ENCODE measurements around the gene NOL4L.

NOL4L gene

DNA sequence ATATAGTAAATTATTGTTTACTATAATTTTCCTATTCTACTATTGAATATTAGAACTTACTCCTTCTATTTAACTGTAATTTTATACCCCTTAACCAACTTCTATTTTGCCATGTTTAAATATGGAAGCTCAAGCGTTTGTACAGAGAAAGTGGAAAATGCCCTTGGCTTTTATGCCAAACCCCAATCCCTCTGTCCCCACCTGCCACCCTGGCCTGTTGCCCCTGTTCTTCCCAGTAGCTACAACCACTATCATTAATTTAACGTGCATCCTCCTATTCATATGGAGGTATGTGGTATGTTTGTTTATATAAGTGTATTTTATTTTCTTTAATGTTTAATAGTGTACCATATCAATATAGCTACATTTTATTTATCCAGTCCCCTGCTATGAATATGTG lies 168.9 kb downstream of the NOL4L start:
- ATAC-seq = no peak
- TF ChIP-seq, protein P1, sequence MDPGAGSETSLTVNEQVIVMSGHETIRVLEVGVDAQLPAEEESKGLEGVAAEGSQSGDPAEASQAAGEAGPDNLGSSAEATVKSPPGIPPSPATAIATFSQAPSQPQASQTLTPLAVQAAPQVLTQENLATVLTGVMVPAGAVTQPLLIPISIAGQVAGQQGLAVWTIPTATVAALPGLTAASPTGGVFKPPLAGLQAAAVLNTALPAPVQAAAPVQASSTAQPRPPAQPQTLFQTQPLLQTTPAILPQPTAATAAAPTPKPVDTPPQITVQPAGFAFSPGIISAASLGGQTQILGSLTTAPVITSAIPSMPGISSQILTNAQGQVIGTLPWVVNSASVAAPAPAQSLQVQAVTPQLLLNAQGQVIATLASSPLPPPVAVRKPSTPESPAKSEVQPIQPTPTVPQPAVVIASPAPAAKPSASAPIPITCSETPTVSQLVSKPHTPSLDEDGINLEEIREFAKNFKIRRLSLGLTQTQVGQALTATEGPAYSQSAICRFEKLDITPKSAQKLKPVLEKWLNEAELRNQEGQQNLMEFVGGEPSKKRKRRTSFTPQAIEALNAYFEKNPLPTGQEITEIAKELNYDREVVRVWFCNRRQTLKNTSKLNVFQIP (CRISPR knock-in tag; IDR thresholded peaks at IDR 0.05; ENCODE audit: borderline replicate concordance, low read depth) = no peak
- TF ChIP-seq, protein P2, sequence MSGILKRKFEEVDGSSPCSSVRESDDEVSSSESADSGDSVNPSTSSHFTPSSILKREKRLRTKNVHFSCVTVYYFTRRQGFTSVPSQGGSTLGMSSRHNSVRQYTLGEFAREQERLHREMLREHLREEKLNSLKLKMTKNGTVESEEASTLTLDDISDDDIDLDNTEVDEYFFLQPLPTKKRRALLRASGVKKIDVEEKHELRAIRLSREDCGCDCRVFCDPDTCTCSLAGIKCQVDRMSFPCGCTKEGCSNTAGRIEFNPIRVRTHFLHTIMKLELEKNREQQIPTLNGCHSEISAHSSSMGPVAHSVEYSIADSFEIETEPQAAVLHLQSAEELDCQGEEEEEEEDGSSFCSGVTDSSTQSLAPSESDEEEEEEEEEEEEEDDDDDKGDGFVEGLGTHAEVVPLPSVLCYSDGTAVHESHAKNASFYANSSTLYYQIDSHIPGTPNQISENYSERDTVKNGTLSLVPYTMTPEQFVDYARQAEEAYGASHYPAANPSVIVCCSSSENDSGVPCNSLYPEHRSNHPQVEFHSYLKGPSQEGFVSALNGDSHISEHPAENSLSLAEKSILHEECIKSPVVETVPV (CRISPR knock-in tag; IDR thresholded peaks at IDR 0.05) = no peak
- no peak for TF ChIP-seq ZNF70 (CRISPR knock-in tag; IDR thresholded peaks at IDR 0.05)
- no peak for TF ChIP-seq ARNTL (CRISPR knock-in tag; IDR thresholded peaks at IDR 0.05; ENCODE audit: borderline replicate concordance, low read depth)
- no peak for TF ChIP-seq RARB (CRISPR knock-in tag; IDR thresholded peaks at IDR 0.05)
- TF ChIP-seq, protein P3, sequence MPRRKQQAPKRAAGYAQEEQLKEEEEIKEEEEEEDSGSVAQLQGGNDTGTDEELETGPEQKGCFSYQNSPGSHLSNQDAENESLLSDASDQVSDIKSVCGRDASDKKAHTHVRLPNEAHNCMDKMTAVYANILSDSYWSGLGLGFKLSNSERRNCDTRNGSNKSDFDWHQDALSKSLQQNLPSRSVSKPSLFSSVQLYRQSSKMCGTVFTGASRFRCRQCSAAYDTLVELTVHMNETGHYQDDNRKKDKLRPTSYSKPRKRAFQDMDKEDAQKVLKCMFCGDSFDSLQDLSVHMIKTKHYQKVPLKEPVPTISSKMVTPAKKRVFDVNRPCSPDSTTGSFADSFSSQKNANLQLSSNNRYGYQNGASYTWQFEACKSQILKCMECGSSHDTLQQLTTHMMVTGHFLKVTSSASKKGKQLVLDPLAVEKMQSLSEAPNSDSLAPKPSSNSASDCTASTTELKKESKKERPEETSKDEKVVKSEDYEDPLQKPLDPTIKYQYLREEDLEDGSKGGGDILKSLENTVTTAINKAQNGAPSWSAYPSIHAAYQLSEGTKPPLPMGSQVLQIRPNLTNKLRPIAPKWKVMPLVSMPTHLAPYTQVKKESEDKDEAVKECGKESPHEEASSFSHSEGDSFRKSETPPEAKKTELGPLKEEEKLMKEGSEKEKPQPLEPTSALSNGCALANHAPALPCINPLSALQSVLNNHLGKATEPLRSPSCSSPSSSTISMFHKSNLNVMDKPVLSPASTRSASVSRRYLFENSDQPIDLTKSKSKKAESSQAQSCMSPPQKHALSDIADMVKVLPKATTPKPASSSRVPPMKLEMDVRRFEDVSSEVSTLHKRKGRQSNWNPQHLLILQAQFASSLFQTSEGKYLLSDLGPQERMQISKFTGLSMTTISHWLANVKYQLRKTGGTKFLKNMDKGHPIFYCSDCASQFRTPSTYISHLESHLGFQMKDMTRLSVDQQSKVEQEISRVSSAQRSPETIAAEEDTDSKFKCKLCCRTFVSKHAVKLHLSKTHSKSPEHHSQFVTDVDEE (CRISPR knock-in tag; IDR thresholded peaks at IDR 0.05) = no peak
- no peak for TF ChIP-seq ZNF565 (CRISPR knock-in tag; conservative IDR thresholded peaks at IDR 0.05; ENCODE audit: low read depth)
- TF ChIP-seq TCF4 (CRISPR knock-in tag; IDR thresholded peaks at IDR 0.05; ENCODE audit: borderline replicate concordance) = no peak
- no peak for TF ChIP-seq ZFP30 (CRISPR knock-in tag; IDR thresholded peaks at IDR 0.05)
- no peak for TF ChIP-seq ZC3H10 (CRISPR knock-in tag; IDR thresholded peaks at IDR 0.05)
- no peak for TF ChIP-seq ZNF8 (CRISPR knock-in tag; IDR thresholded peaks at IDR 0.05)
- no peak for TF ChIP-seq OSR1 (CRISPR knock-in tag; IDR thresholded peaks at IDR 0.05)
- TF ChIP-seq ZFP3 (CRISPR knock-in tag; IDR thresholded peaks at IDR 0.05) = no peak
- no peak for TF ChIP-seq ESRRG (CRISPR knock-in tag; IDR thresholded peaks at IDR 0.05)
- TF ChIP-seq CSDC2 (CRISPR knock-in tag; IDR thresholded peaks at IDR 0.05) = no peak

DNA sequence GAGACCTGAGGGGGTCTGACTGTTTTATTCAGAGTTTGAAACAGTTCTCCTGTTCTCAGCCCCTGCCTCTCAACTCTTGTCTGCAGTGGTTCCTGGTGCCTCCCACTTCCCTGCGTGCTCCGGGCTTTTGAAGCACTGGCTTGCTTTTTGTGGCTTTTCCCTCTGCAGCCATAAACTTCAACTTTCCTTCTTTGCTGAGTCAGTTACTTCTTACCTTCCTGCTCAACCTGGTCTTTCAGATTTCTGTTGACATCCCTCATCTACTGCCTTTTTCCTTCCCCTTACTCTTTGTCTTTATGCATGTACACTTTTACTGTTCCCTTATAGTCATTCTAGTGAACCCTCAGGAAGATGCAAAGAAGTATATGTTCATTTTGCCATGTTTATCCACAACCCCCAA lies 169.6 kb downstream of the NOL4L start:
- TF ChIP-seq ZFP30 (CRISPR knock-in tag; IDR thresholded peaks at IDR 0.05) (no peak), CSDC2 (CRISPR knock-in tag; IDR thresholded peaks at IDR 0.05) (no peak), TOX (CRISPR knock-in tag; IDR thresholded peaks at IDR 0.05; ENCODE audit: borderline replicate concordance) (no peak), RARB (CRISPR knock-in tag; IDR thresholded peaks at IDR 0.05) (no peak), ZNF8 (CRISPR knock-in tag; IDR thresholded peaks at IDR 0.05) (no peak), BACH2 (CRISPR knock-in tag; IDR thresholded peaks at IDR 0.05; ENCODE audit: borderline replicate concordance) (no peak), ESRRG (CRISPR knock-in tag; IDR thresholded peaks at IDR 0.05) (no peak), OSR1 (CRISPR knock-in tag; IDR thresholded peaks at IDR 0.05) (no peak), PPARA (CRISPR knock-in tag; IDR thresholded peaks at IDR 0.05; ENCODE audit: borderline replicate concordance) (no peak)
- TF ChIP-seq, protein P1 (CRISPR knock-in tag; IDR thresholded peaks at IDR 0.05; ENCODE audit: borderline replicate concordance, low read depth) = no peak
- TF ChIP-seq, protein P3 (CRISPR knock-in tag; IDR thresholded peaks at IDR 0.05) = no peak
- ATAC-seq = no peak

Measured in SK-N-SH treated with all-trans-retinoic acid at 6 μM for 48 hours (cell line).